M059J (cell line): ENCODE measurements around the gene TALDO1. TPM values are rescaled to one million over a fixed set of nuclear protein-coding genes. Genes with fewer than 3 reads are reported as not detected.

Experiments used
- DNase-seq: peaks from one replicate; pipeline ENCODE4 v3.0.0-alpha.2; 2012; ENCODE audit warnings: low read depth
- total RNA-seq: library from RNA; depleted of rRNA; stranded (reverse); fragments of >200 nt; shearing (Covaris generic); gene quantifications from 2 replicates; pipeline ENCODE4 v1.2.3, GENCODE V29; 2014

Gene TALDO1
- total RNA-seq, 1 experiment from 2014 or later: 252 TPM

DNA sequence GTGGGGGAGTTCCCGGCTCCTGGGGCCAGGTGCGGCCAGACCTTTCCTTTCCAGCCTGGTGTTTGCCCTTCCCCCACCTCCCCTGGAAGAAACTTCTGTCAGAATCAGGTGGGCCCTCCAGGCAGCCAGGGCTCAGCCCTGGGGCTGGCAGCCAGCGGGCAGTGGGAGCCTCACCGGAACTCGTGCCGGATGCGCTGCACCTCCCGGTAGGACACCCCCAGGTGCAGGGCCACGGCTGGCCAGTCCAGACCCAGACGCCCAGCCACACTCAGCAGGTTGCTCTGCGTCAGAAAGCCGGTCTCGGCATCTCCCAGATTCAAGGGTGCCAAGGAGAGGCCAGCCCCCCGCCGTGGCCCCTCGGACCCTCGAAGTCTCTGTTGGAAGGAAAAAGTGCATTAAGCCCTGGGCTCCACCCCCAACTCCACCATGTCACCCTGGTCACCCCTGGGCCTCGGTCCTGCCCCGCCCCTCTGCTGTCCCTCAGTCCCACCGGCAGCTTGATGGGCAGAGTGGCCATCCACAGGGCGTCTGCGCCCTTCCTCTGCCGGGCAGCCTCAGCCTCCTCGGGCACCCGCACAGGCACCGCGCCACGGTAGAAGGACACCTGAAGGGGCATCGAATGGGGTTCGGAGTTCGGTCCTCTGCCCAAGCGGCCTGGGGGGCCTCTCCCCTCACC is 52.5 kb downstream of the TALDO1 start:
- no peak for DNase-seq

DNA sequence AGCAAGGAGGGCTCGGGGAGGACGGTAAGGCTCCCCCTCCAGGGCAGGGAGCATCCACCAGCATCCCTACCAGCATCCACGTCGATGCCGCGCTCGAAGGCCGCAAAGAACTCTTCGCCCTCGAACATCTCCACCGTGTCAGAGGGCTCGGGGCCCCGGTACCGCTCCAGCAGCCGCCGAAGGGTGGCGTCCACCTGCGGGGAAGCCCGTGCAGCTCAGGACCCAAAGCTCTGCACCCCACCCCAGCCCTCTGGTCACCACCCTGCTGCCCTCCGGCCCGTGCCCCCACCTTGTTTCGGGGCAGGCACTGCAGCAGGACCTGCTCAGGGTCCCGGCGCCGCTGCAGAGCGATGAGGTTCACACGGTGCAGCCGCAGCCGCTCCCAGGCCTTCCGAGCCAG is 53.2 kb downstream of the TALDO1 start:
- DNase-seq: no peak

DNA sequence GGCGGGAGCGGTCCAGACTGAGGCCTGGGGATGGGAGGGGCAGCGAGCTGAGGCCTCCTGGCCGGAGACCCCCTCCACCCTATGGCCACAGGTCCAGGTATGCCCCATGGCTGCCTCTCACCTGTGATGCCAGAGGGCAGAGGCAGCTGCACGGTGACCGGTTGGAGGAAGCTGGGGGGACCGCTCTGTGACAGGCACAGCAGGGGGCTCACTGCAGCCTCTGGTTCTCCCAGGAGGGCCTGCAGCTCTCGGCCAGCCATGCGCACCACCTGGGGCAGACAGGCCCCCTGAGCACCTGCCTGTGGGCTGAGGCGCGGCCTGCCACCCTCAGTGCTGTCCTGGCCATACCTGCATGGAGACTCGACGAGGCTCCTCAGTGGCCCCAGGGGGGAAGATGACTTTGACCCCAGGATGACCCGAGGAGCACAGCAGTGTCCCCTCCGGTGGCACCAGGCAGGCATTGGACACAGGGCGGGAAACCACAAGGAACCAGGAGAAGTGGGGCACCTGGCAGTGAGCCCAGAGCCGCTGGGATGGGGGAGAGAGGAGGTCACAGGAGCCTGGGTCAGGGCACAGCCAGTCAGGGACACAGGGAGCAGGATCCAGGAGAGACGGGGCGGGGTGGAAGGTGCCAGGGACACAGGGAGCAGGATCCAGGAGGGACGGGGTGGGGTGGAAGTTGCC is 54.0 kb downstream of the TALDO1 start:
- DNase-seq: no peak

DNA sequence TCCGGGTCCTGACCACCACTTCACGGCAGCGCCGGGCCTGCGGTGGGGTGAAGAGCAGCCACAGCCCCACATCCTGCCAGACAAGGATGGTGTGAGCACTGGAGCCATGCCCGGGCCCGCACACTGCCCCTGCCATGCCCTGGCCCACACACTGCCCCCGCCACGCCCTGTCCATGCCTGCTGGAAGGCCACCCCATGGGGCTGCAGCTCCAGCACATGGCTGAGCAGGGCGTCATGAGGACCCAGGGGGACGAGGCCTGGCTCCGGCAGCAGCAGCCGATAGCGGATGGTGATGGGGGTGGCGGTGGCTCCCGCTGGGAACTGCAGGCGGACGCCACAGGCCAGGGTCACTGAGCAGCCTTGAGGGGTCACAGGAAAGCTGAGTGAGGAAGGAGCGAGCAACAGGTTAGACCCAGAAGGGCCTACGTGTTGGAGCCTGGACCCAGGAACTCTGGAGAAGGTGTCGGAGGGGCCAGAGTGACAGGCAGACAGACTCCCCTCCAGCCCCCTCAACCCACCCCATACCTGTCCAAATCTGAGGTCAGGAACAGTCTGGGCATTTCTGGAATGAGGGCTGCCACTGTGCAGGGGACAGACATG is 54.9 kb downstream of the TALDO1 start:
- DNase-seq: no peak

DNA sequence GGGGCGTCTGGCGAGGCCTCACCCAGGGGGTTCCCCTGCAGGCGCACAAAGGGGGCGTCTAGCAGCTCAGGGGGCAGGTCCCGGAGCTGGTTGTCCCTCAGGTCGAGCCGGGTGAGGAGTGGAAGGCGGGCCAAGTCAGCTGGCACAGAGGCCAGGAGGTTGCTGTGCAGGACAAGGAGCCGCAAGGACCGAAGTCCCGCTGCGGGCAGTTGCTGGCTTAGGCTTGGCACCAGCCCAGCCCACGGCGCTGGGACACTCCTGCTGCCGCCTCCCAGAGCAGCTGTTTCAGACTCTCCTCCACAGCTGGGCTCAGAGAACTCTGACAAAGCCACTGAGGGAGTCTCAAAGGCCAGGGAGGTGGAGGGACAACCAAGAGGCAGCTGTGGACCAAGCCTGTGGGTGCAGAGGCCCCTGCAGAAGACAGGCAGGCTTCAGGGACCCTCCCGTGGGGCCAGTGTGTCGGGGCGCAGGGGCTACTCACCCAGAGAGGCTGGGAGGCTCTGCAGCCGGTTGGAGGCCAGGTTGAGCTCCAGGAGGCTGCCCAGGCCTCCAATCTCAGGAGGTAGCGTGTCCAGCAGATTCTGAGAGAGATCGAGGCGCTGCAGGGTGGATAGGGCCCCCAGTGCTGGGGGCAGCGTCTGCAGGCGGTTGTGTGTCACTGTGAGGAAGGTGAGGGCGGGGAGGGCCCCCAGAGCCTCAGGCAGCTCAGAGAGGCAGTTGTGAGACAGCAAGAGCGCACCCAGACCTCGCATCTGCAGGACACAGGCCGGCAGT is 55.6 kb downstream of the TALDO1 start:
- DNase-seq: no peak

DNA sequence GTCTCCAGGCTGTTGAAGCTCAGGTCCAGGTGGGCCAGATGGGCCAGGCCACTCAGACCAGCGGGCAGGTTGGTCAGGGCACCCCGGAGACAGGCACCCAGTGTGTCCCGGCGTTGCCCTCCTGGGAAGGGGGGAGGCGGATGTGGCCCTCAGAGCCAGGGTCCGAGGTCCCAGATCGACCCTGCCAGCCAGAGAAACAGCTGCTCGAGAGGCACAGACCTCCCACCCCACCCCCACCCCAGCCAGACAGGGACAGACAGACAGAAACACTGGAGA is 56.1 kb downstream of the TALDO1 start:
- DNase-seq: no peak

DNA sequence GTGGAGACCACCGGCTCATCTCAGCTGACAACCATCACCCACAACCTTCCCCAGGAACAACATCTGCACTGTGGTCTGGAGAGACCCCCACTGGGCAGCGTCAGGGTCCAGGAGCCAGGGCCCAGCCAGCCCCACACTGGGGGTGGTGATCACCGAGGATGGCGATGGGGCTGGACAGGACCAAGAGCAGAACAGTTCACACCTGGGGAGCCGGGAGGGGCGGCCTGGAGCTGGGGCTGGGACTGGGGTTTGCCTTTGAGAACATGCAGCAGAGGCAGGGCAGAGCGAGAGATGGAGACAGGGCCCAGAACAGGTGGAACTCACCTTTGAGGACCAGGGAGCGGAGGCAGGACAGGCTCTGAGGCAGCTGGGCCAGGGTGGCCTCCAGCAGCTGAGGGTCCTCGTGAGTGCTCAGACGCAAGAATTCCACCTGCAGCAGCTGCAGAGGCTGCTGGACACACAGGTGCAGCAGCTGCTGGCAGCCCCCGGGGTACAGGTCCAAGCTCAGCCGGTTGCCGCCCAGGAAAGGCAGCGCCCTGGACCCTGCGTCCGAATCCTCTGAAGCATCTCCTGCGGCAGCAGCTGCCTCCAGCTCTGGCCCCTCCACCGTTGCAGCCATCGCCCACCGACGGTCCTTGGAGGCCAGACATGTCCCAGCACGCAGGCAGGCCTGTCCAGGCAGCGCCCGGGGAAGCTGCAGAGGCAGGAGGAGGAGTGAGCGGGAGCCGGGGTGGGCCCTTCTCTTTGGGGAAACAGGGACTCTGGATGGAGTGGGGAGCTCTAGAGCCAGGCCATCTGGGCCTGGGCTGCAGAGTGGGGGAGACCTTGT is 56.7 kb downstream of the TALDO1 start:
- DNase-seq: no peak

DNA sequence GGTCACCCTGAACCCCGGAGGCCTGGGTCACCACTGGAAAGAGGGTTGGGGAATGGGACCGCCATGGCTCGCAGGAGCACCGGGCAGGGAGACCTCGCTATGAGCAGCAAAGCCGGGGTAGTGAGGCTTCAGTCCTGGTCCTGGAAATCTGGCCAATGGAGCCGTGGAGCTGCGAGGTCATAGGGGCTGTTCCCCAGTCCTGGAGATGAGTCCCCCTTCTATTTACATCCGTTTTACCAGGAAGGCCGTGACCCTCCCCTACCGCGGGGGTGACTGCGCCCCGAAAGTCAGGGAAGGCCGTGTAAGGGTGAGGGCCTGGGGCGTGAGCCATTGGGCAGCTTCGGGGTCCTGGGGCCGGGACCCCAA is 57.3 kb downstream of the TALDO1 start:
- DNase-seq: no peak

DNA sequence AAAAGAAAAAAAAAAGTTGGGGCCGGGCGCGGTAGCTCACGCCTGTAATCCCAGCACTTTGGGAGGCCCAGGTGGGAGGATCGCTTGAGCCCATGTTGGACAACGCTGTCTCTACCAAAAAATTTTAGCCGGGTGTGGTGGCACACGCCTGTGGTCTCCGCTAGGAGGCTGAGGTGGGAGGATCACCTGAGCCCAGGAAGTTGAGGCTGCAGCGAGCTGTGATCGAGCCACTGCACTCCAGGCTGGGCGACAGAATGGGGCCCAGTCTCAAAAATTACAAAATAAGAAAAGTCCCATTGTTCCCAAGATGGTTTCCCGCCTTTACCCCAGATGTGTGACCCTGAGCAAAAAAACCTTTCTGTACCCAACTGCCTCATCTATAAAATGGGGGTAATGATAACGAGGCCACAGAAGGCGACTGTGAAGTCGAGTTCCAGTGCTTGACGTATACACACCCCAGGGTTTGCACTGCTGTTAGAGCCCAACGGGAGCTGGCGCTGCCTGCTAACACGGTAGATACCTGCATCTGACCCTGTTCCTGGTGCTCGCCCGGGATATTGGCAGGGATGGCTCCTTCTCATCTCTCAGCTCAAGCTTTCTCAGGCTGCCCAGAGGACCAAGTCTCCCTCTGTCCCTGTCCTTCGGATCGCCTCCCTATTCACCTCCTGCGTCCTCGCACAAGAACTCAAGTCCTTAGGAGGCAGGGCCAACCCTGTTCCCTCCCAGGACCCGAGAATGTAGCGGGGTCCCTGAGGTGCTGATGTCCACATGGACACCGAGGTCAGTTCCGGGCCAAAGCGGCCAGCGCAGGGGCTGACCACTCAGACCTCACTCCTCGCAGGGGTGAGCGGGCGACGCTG is 61.4 kb downstream of the TALDO1 start:
- peak; percentile 83 for DNase-seq

DNA sequence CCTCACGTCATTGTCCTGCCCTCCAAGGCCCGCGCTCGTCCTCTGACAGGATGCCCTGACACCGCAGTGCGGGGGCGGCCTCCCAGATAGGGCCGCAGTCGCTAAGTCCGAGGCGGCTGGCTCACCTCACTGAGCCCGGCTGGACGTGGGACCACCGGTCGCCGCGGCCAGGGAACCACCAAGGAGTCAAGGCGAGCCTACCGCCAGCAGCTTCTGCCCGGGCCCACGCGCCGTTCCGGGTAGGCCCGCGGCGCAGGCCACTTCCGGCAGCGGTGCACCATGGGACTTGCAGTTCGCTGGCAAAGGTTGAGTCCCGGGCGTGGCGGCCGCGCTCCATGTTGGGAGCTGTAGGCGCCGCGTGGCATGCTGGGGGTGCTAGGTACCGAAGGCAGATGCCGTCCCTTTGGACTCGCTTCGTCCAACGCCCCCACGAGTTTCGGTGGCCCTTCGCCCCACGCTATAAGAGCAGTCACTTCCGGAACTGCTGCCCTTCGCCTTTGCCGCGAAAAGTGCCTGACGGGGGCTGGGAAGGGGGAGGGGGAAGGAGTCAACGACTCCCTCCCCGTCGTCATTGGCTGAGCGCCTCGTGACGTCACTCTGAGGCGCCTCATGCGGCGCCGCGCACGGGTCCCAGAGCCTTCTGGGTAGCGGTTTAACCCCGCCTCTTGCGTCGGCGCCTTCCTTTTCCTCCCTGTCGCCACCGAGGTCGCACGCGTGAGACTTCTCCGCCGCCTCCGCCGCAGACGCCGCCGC is 62.2 kb downstream of the TALDO1 start, which contains the start of gene RPLP2:
Gene RPLP2 (plus strand): TSS at position 681 of the 753 bp plus-strand sequence. CDS start 268 bp downstream, outside the sequence.
- peak; percentile 96 for DNase-seq

DNA sequence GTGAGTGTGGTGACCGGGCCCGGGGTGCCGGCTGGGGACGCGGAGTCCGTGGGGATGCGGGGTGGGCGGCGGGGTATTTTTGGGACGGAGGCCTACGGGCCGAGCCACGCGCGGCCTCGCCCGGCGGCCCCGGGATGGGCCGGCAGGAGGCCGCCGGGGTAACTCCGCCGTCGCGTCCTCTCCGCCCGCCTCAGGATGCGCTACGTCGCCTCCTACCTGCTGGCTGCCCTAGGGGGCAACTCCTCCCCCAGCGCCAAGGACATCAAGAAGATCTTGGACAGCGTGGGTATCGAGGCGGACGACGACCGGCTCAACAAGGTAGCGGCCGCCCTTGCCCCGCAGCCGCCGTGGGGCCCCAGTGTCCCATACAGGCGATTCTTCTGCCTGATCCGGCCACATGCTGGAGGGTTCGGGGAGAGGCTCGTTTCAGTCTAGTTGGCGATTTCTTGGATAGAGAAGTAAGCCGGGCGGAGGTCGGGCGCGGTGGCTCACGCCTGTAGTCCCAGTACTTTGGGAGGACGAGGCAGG is 62.8 kb downstream of the TALDO1 start:
- DNase-seq: no peak

DNA sequence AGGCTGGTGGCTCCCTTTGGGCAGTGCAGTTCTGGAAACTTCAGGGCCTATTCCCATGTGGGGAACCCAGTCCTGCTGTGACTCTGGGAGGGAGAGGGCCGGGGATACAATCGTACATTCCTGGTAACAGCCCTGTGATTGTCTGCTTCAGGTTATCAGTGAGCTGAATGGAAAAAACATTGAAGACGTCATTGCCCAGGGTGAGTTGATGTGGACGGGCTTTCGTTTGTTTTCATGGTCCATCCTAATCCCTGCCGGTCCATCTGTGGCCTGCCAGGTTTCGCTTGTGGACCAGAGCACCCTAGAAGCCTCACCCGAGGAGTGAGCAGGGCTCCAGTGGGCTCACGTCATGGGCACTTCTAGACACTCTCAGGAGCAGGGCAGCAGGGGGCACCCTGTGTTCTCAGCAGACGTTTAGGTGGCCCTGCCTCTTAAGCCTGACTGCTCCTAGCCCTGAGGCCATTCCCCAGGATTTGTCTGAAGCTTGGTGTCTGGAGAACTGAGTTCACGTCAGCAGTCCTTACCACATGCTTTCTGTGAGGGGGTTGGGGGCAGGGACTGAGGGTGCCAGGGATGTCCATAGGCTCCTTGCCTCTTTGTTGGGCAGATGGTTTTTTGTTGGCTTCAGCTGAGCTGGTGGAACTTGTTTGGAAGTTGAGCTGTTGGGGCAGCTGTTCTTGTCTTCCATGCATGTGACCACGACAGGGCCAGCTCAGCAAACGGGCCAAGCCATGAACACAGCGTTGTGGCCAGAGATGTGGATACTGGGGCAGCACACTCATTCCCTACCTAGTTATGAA is 64.4 kb downstream of the TALDO1 start:
- DNase-seq: no peak

DNA sequence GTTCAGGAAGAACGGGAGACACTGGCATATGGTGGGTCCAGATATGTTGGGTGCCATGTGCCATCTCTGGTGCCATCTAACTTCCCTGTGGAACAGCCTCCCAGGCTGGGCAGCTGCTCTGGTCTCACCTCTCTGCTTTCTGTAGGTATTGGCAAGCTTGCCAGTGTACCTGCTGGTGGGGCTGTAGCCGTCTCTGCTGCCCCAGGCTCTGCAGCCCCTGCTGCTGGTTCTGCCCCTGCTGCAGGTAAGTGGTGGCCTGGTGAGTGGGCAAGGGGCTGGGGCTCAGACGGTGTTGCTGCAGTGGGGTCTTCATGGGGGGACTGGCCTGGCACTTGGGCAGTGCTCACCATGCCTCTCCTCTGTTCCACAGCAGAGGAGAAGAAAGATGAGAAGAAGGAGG is 65.1 kb downstream of the TALDO1 start:
- no peak for DNase-seq

DNA sequence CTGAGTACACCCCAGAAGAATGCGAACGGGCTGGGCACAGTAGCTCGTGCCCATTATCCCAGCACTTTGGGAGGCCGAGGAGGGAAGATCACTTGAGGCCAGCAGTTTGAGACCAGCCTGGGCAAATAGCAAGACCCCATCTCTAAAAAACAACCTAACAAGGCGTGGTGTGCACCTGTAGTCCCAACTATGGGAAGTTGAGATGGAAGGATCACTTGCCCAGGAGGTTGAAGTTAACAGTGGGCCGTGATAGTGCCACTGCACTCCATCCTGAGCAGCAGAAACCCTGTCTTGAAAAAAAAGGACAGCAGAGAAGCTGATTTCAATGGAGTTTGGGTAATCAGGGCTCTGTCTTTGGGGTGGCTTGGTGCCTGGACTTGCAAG is 65.8 kb downstream of the TALDO1 start:
- no peak for DNase-seq

DNA sequence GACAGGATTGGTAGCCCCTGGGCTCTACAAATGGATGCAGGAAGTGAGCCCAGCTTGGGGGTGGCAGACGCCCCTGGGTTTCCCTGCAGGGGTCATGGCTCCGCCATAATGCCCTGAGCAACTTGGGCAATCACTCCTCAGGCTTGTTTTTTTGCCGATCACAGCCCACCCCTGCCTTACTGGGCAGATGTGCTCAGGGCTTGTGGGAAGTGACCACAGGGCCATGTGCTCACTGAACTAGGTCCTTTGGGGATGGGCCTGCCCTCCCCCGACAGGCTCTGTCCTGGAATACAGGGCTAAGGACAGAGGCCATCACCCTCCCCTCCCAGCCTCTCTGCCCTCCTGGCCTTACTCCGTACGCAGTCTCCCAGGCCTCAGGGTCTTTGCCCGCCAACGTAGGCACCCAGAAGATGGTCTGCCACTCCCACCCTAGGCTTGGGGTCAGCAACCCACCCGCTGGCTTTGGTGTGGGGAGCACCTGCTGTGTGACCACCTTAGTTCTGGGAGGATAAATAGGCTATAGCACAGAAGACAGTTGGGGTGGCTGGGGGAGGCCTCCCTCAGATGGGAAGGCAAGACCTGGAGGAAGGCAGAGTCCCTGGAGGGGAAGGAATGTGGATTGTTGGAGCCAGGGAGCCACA is 66.3 kb downstream of the TALDO1 start:
- no peak for DNase-seq
